Right kidney (tissue), 1 donor: Measurements from ENCODE around the gene AFF2.

ENCODE experiments used
- DNase-seq: peaks from one replicate; pipeline ENCODE4 v3.0.0-alpha.2; 2016

Gene AFF2

GRCh38 chrX:148588649-148589310 lies 88.4 kb downstream of the AFF2 start:
- no peak for DNase-seq

- DNase-seq = no peak
Observed at GRCh38 chrX:148592595-148592994, 92.2 kb downstream of the AFF2 start.

GRCh38 chrX:148593146-148593545 lies 92.7 kb downstream of the AFF2 start:
- DNase-seq = no peak

- no peak for DNase-seq
Observed at GRCh38 chrX:148593987-148594386, 93.6 kb downstream of the AFF2 start.

- no peak for DNase-seq
Observed at GRCh38 chrX:148599404-148599803, 99.0 kb downstream of the AFF2 start.

- no peak for DNase-seq
Observed at GRCh38 chrX:148600131-148600530, 99.7 kb downstream of the AFF2 start.

DNA sequence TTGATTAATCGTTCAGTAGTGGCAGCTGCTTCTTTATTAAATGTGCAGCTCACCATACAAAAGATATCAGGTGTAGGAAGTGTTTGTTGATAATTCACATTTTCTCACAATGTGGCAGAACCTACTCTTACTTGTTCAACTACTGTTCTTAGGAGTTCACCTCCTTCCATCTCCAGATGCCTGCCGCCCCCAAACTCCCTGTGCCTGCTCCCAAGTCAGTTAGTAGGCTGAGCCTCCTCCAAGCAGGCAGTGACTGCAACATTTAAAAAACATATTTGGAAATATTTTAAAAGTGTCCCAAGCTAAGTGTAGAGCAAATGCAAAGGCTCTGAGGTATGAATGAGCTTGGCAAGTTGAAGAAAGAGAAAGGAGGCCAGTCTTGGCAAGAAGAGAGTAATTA lies 100.2 kb downstream of the AFF2 start:
- no peak for DNase-seq

- no peak for DNase-seq
Observed at GRCh38 chrX:148601034-148601433, 100.6 kb downstream of the AFF2 start.

- DNase-seq = no peak
Observed at GRCh38 chrX:148609515-148610327, 109.3 kb downstream of the AFF2 start.

GRCh38 chrX:148610328-148610698 lies 109.9 kb downstream of the AFF2 start:
- no peak for DNase-seq

GRCh38 chrX:148611993-148612392 lies 111.6 kb downstream of the AFF2 start:
- no peak for DNase-seq

DNA sequence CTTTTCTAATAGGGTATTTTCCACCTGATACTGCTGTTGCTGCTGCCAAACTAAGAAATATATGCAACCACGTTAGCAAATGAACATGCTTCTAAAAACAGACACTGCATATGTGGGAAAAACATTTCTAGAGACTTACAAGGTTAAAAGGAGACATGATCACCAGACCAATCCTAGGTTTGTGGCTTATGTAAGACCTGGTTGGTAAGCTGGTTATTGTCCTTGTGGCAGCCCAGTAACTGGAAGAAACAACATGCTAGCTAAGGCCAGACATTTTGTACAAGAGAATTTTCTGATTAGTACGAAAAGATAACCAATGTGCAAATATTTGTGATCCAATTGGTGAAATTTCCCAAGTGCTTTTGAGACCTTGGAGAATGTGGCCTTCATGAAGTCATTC lies 112.0 kb downstream of the AFF2 start:
- DNase-seq = no peak

DNA sequence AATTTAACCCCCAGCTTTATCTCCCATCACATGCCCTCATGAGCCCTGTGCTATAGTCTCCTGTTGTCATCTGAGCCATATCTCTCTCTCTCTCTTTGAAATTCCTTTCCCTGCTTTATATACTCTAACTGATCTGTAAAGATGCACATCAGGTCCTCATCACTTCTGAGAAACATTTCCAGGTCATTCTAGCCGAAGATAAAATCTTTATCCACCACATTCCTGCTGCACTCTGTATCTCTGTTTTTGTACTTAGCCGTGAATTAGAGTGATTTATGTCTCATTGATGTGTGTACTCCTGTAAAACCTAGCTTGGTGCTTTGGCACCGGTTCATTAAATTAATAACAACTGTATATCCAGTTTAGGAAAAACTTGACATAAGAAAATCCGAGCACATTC lies 113.2 kb downstream of the AFF2 start:
- no peak for DNase-seq

DNA sequence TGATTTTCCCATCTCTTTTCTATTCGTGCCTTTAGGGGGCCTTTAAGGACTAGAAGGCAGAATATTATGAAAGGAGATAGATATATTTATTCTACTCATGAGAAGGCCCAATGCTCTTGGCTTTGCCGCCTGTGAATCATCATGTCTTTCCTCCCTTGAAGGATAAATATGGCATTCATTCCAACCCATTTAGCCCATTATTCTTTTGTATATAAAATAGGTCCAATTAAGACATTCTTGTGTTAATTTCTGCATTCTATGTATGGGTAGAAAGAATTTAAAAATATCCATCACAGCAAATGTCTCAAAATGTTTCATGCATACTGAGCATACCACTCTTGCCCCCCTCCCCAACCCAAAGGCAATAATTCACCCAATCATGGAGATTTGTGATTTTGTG lies 115.1 kb downstream of the AFF2 start:
- no peak for DNase-seq

- no peak for DNase-seq
Observed at GRCh38 chrX:148618470-148619445, 118.3 kb downstream of the AFF2 start.

- no peak for DNase-seq
Observed at GRCh38 chrX:148620023-148620422, 119.6 kb downstream of the AFF2 start.

GRCh38 chrX:148624951-148625474 lies 124.6 kb downstream of the AFF2 start:
- no peak for DNase-seq

GRCh38 chrX:148628621-148629020 lies 128.2 kb downstream of the AFF2 start:
- no peak for DNase-seq

DNA sequence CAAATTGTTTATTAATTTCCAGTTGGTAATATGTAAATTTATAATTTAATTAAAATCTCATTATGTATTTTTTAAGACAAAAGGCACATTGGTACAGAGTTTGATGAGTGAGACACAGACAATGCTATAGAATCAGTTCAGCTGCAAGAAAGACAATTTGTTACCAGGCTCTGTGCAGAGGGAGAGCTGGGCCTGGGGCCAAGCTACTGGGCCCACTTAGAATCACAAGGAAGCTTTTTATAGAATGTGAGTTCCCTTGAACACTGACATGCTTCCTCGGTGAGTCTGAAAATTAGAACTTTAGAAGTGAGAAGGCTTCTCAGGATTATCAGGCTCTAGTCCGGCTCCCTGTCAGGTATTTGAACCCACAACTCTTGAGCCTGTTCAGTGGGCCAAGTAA lies 129.0 kb downstream of the AFF2 start:
- DNase-seq = no peak

GRCh38 chrX:148632444-148632843 lies 132.0 kb downstream of the AFF2 start:
- no peak for DNase-seq

- no peak for DNase-seq
Observed at GRCh38 chrX:148633218-148633908, 132.9 kb downstream of the AFF2 start.

GRCh38 chrX:148634591-148634990 lies 134.2 kb downstream of the AFF2 start:
- DNase-seq = no peak
